IMR-90 (cell line): ENCODE data around the gene CDC45. TPM values are rescaled to one million over a fixed set of nuclear protein-coding genes. Genes with fewer than 3 reads are reported as not detected.

Experiments used
- ATAC-seq: fragments of 200-7000 bp; cut with Tn5 transposase; 2 replicates; pipeline ENCODE4 v1.9.1; 2020; ENCODE audit warnings: low read depth, mild to moderate bottlenecking, moderate library complexity
- BruUV-seq: library from RNA; stranded (reverse); fragments of 400-500 nt; replicated peaks from 2 replicates; lab custom pipeline; 2021; lab: Mats Ljungman, UMichigan
- CTCF ChIA-PET: fragments of 300-600 bp; formaldehyde crosslinking; extraction: SDS; loops from one replicate; lab custom pipeline; 2021; ENCODE audit warnings: antibody characterized with exemption; lab: Yijun Ruan, JAX
- POLR2A ChIA-PET: fragments of 300-600 bp; sonication (Branson Sonifier 250); formaldehyde crosslinking; loops from one replicate; lab custom pipeline; 2022; ENCODE audit warnings: antibody characterized with exemption; ENCODE audit not compliant: unreplicated experiment; lab: Charles Lee
- DNase-seq: peaks from one replicate; pipeline ENCODE4 v3.0.0; 2013
- H2AFZ ChIP-seq: replicated peaks from 2 replicates; pipeline ENCODE3; 2013; ENCODE audit warnings: low read length, mild to moderate bottlenecking; ENCODE audit not compliant: poor library complexity
- H2AK5ac ChIP-seq: 2 replicates; pipeline ENCODE4 v1.6.1; 2013; ENCODE audit warnings: low read depth, low read length, inconsistent platforms
- H2AK9ac ChIP-seq: replicated peaks from 2 replicates; pipeline ENCODE3; 2013; ENCODE audit warnings: mild to moderate bottlenecking, low read depth, low read length, moderate library complexity; ENCODE audit not compliant: poor library complexity
- H2BK120ac ChIP-seq: 2 replicates; pipeline ENCODE4 v1.6.1; 2013; ENCODE audit warnings: low read depth, low read length, inconsistent platforms
- H2BK15ac ChIP-seq: 3 replicates; pipeline ENCODE4 v1.6.1; 2013; ENCODE audit warnings: low read depth, low read length, inconsistent platforms
- H2BK20ac ChIP-seq: 2 replicates; pipeline ENCODE4 v1.6.1; 2013; ENCODE audit warnings: low read depth, mild to moderate bottlenecking, inconsistent platforms, low read length, moderate library complexity
- H2BK5ac ChIP-seq: 2 replicates; pipeline ENCODE4 v1.6.1; 2013; ENCODE audit warnings: mild to moderate bottlenecking, low read depth, low read length, inconsistent platforms; ENCODE audit not compliant: poor library complexity, severe bottlenecking
- H3K14ac ChIP-seq: replicated peaks from 2 replicates; pipeline ENCODE4 v1.6.1; 2013; ENCODE audit warnings: low read depth, low read length, inconsistent platforms
- H3K18ac ChIP-seq: 2 replicates; pipeline ENCODE4 v1.6.1; 2013; ENCODE audit warnings: low read depth, low read length, control low read depth
- H3K23ac ChIP-seq: 2 replicates; pipeline ENCODE4 v1.6.1; 2013; ENCODE audit warnings: low read depth, low read length, inconsistent platforms
- H3K27ac ChIP-seq: 2 replicates; pipeline ENCODE4 v1.5.1; 2013; ENCODE audit warnings: mild to moderate bottlenecking, control low read depth, low read length; ENCODE audit not compliant: insufficient read depth
- H3K27me3 ChIP-seq: 2 replicates; pipeline ENCODE4 v1.6.1; 2013; ENCODE audit warnings: low read length; ENCODE audit not compliant: control insufficient read depth, insufficient read depth
- H3K36me3 ChIP-seq: 2 replicates; pipeline ENCODE4 v1.6.1; 2013; ENCODE audit warnings: low read length, mixed read lengths; ENCODE audit not compliant: control insufficient read depth, insufficient read depth
- H3K4ac ChIP-seq: 2 replicates; pipeline ENCODE4 v1.6.1; 2013; ENCODE audit warnings: low read depth, low read length, inconsistent platforms
- H3K4me1 ChIP-seq: 2 replicates; pipeline ENCODE4 v1.6.1; 2013; ENCODE audit warnings: low read length, mixed read lengths; ENCODE audit not compliant: control insufficient read depth, insufficient read depth
- H3K4me2 ChIP-seq: 2 replicates; pipeline ENCODE4 v1.6.1; 2013; ENCODE audit warnings: low read depth, mild to moderate bottlenecking, control low read depth, low read length, moderate library complexity
- H3K4me3 ChIP-seq: 2 replicates; pipeline ENCODE4 v1.5.1; 2013; ENCODE audit warnings: low read depth, mild to moderate bottlenecking, control low read depth, low read length, moderate library complexity; ENCODE audit not compliant: insufficient read depth
- H3K56ac ChIP-seq: 2 replicates; pipeline ENCODE4 v1.6.1; 2013; ENCODE audit warnings: low read length, inconsistent platforms; ENCODE audit not compliant: insufficient read depth; ENCODE audit errors: extremely low read depth
- H3K79me1 ChIP-seq, 2 experiments: 2 replicates each; pipeline ENCODE4 v1.6.1; 2013; ENCODE audit warnings: low read length in 2 of 2, inconsistent platforms in 1 of 2, low read depth in 1 of 2
- H3K9ac ChIP-seq: 2 replicates; pipeline ENCODE4 v1.6.1; 2013; ENCODE audit warnings: low read depth, low read length, control low read depth
- H3K9me1 ChIP-seq: 2 replicates; pipeline ENCODE4 v1.6.1; 2013; ENCODE audit warnings: low read length, inconsistent platforms; ENCODE audit not compliant: insufficient read depth
- H3K9me3 ChIP-seq: 2 replicates; pipeline ENCODE4 v1.6.1; 2013; ENCODE audit warnings: low read length; ENCODE audit not compliant: control insufficient read depth, insufficient read depth
- H4K20me1 ChIP-seq: 2 replicates; pipeline ENCODE4 v1.6.1; 2013; ENCODE audit warnings: low read length, inconsistent platforms; ENCODE audit not compliant: insufficient read depth
- H4K5ac ChIP-seq: 2 replicates; pipeline ENCODE4 v1.6.1; 2013; ENCODE audit warnings: mild to moderate bottlenecking, low read depth, low read length, control low read depth
- H4K8ac ChIP-seq, 2 experiments: 2 replicates each; pipeline ENCODE4 v1.6.1; 2013; ENCODE audit warnings: low read depth in 2 of 2, low read length in 2 of 2, control low read depth in 1 of 2, inconsistent platforms in 1 of 2
- H4K91ac ChIP-seq: 2 replicates; pipeline ENCODE4 v1.6.1; 2013; ENCODE audit warnings: low read depth, low read length, inconsistent platforms; ENCODE audit not compliant: insufficient read depth
- BHLHE40 ChIP-seq: fragments of 150-350 bp; IDR thresholded peaks from 2 replicates; pipeline ENCODE4 v1.6.1; 2016; ENCODE audit warnings: mild to moderate bottlenecking, low read depth, low read length
- CEBPB ChIP-seq: IDR thresholded peaks from 2 replicates; pipeline ENCODE4 v1.6.1; 2012; ENCODE audit warnings: low read depth, low read length, improper control_type of control experiment
- CHD1 ChIP-seq: IDR thresholded peaks from 2 replicates; pipeline ENCODE4 v1.6.1; 2012; ENCODE audit warnings: low read depth, low read length, improper control_type of control experiment
- FOS ChIP-seq: fragments of 150-350 bp; IDR thresholded peaks from 2 replicates; pipeline ENCODE4 v1.6.1; 2016; ENCODE audit warnings: low read depth, low read length
- MAFK ChIP-seq: IDR thresholded peaks from 2 replicates; pipeline ENCODE4 v1.6.1; 2012; ENCODE audit warnings: low read depth, low read length, improper control_type of control experiment
- MAZ ChIP-seq: IDR thresholded peaks from 2 replicates; pipeline ENCODE4 v1.6.1; 2012; ENCODE audit warnings: low read depth, mild to moderate bottlenecking, low read length, improper control_type of control experiment, moderate library complexity, borderline replicate concordance
- MXI1 ChIP-seq: IDR thresholded peaks from 2 replicates; pipeline ENCODE4 v1.6.1; 2012; ENCODE audit warnings: low read depth, mild to moderate bottlenecking, low read length, moderate library complexity, borderline replicate concordance
- NFE2L2 ChIP-seq: fragments of 150-350 bp; IDR thresholded peaks from 2 replicates; pipeline ENCODE4 v1.6.1; 2016; ENCODE audit warnings: low read depth, mild to moderate bottlenecking, low read length
- POLR2A ChIP-seq: IDR thresholded peaks from 2 replicates; pipeline ENCODE4 v1.6.1; 2012; ENCODE audit warnings: mild to moderate bottlenecking, low read depth, low read length
- RAD21 ChIP-seq: IDR thresholded peaks from 2 replicates; pipeline ENCODE4 v1.6.1; 2012; ENCODE audit warnings: low read length, improper control_type of control experiment
- RCOR1 ChIP-seq: IDR thresholded peaks from 2 replicates; pipeline ENCODE4 v1.6.1; 2012; ENCODE audit warnings: mild to moderate bottlenecking, low read length, improper control_type of control experiment; ENCODE audit not compliant: insufficient replicate concordance
- RFX5 ChIP-seq: IDR thresholded peaks from 2 replicates; pipeline ENCODE4 v1.8.0; 2012; ENCODE audit warnings: low read depth, mild to moderate bottlenecking, low read length, moderate library complexity
- SMC3 ChIP-seq: fragments of 150-350 bp; IDR thresholded peaks from 2 replicates; pipeline ENCODE4 v1.6.1; 2016; ENCODE audit warnings: low read depth, mild to moderate bottlenecking, antibody characterized with exemption, low read length, moderate library complexity
- WGBS, 2 experiments: methylation state at CpG; one replicate each; pipeline versions ENCODE4 v1.1.5 to v1.1.7; 2013; ENCODE audit warnings: missing lambda C conversion rate in 2 of 2; ENCODE audit not compliant: insufficient read length in 1 of 2; ENCODE audit errors: extremely low coverage in 2 of 2; 5-methylcytosine and 5-hydroxymethylcytosine counted together
- dilution Hi-C: fragments of 300-500 bp; cut with HindIII; formaldehyde crosslinking; loops from one replicate; pipeline ENCODE4 v1.14.3; 2018; ENCODE audit warnings: low sequenced_read_pairs; ENCODE audit not compliant: unreplicated experiment
- in situ Hi-C: fragments of 300-500 bp; cut with MboI; formaldehyde crosslinking; loops from 3 replicates; pipeline ENCODE4 v1.14.3; 2019; ENCODE audit warnings: low sequenced_read_pairs, inconsistent platforms, mixed read lengths
- intact Hi-C: fragments of 100-400 bp; cut with micrococcal nuclease; formaldehyde crosslinking; loops from 2 replicates; pipeline ENCODE4 v1.10.0; 2022
- polyA plus RNA-seq, 3 experiments: library from polyadenylated mRNA; depleted of rRNA; stranded (reverse); fragments of >200 nt; gene quantifications; 2 replicates each; pipeline ENCODE4 v1.2.3, GENCODE V29; 2012; ENCODE audit warnings: low replicate concordance in 1 of 3
- total RNA-seq: library from RNA; depleted of rRNA; stranded (reverse); fragments of >200 nt; gene quantifications from 2 replicates; pipeline ENCODE4 v1.2.3, GENCODE V29; 2012
- TF ChIP-seq, protein P1 (sequence below): conservative IDR thresholded peaks from 2 replicates; pipeline ENCODE4 v1.5.1; 2012; ENCODE audit warnings: mild to moderate bottlenecking, low read depth, low read length, improper control_type of control experiment
- TF ChIP-seq, protein P2 (sequence below): fragments of 150-350 bp; IDR thresholded peaks from 2 replicates; pipeline ENCODE4 v1.6.1; 2017; ENCODE audit warnings: mild to moderate bottlenecking, antibody characterized with exemption, low read length, low read depth
- TF ChIP-seq, protein P3 (sequence below): fragments of 150-350 bp; IDR thresholded peaks from 2 replicates; pipeline ENCODE4 v1.6.1; 2016; ENCODE audit warnings: low read depth, mild to moderate bottlenecking, low read length, moderate library complexity, borderline replicate concordance

Gene CDC45
- total and polyA plus RNA-seq, 2 of the 4 experiments (the other 2 are of a cell fraction) = 22.7 to 44.6 TPM

DNA sequence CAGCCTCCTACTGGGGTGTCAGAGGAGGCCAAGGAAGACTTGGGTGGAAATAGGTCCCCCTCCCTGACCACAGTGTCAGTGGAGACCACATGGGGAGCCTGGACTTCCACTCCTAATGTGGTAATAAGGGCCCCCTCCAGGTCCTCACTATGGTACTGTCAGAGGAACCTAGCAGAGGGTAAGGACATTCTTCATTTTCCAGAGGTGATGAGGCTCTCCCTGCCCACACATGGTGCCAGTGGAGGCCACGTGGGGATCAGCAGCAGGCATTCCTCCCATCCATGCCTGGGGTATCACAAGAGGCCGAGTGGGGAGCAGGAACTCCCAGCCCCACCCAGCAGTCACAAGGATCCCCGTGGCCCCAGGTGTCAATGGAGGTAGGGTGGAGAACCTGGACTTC is 51.0 kb downstream of the CDC45 start:
- POLR2A ChIA-PET = no interaction called here
- Histone ChIP-seq H2BK5ac (no peak overlapping the region), H4K20me1 (no peaks in the 10 kb centered on the region), H2AK5ac (no peak overlapping the region), H3K27ac (no peak overlapping the region), H2BK15ac (no peak overlapping the region), H2BK20ac (no peak overlapping the region), H3K36me3 (no peaks in the 10 kb centered on the region), H3K27me3 (peaks cover 6% of the 10 kb centered on the region), H2AFZ (no peak overlapping the region), H3K4me1 (no peaks in the 10 kb centered on the region), H3K56ac (no peak overlapping the region), H4K8ac (no peak overlapping the region), H2BK120ac (no peak overlapping the region), H3K18ac (no peak overlapping the region), H3K4me2 (no peak overlapping the region), H3K79me1 (no peaks in the 10 kb centered on the region), H4K5ac (no peak overlapping the region), H4K91ac (no peak overlapping the region), H3K14ac (no peak overlapping the region), H2AK9ac (no peak overlapping the region), H3K9me1 (no peaks in the 10 kb centered on the region), H3K9ac (no peak overlapping the region), H3K23ac (no peak overlapping the region), H3K4ac (no peak overlapping the region), H3K4me3 (no peak overlapping the region), H3K9me3 (no peaks in the 10 kb centered on the region)
- in situ Hi-C loops (no loop called here), dilution Hi-C loops (no loop called here), intact Hi-C loops (no loop called here)
- TF ChIP-seq CEBPB (no peak), RAD21 (no peak), NFE2L2 (no peak), MXI1 (no peak), FOS (no peak), SMC3 (no peak), POLR2A (no peak), MAZ (no peak), MAFK (no peak), CHD1 (no peak), BHLHE40 (no peak), RCOR1 (no peak), RFX5 (no peak)
- TF ChIP-seq, protein P1, sequence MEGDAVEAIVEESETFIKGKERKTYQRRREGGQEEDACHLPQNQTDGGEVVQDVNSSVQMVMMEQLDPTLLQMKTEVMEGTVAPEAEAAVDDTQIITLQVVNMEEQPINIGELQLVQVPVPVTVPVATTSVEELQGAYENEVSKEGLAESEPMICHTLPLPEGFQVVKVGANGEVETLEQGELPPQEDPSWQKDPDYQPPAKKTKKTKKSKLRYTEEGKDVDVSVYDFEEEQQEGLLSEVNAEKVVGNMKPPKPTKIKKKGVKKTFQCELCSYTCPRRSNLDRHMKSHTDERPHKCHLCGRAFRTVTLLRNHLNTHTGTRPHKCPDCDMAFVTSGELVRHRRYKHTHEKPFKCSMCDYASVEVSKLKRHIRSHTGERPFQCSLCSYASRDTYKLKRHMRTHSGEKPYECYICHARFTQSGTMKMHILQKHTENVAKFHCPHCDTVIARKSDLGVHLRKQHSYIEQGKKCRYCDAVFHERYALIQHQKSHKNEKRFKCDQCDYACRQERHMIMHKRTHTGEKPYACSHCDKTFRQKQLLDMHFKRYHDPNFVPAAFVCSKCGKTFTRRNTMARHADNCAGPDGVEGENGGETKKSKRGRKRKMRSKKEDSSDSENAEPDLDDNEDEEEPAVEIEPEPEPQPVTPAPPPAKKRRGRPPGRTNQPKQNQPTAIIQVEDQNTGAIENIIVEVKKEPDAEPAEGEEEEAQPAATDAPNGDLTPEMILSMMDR = no peak
- TF ChIP-seq, protein P2, sequence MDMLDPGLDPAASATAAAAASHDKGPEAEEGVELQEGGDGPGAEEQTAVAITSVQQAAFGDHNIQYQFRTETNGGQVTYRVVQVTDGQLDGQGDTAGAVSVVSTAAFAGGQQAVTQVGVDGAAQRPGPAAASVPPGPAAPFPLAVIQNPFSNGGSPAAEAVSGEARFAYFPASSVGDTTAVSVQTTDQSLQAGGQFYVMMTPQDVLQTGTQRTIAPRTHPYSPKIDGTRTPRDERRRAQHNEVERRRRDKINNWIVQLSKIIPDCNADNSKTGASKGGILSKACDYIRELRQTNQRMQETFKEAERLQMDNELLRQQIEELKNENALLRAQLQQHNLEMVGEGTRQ = no peak
- TF ChIP-seq, protein P3, sequence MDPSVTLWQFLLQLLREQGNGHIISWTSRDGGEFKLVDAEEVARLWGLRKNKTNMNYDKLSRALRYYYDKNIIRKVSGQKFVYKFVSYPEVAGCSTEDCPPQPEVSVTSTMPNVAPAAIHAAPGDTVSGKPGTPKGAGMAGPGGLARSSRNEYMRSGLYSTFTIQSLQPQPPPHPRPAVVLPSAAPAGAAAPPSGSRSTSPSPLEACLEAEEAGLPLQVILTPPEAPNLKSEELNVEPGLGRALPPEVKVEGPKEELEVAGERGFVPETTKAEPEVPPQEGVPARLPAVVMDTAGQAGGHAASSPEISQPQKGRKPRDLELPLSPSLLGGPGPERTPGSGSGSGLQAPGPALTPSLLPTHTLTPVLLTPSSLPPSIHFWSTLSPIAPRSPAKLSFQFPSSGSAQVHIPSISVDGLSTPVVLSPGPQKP = no peak
- no peak for ATAC-seq
- no peak for DNase-seq
- no CpG with 5 or more reads among the region's 3 CpGs for WGBS, 2 experiments
- CTCF ChIA-PET = no interaction called here
- BruUV-seq = no TSS peak
